NCI-H460 (cell line): Measurements from ENCODE around the gene SYNM. TPM values are rescaled to one million over a fixed set of nuclear protein-coding genes. Genes with fewer than 3 reads are reported as not detected.
"Not testable (repeated sequence)": the region's sequence is repeated elsewhere in the genome, so short reads cannot be mapped to it uniquely, and the experiment has no call there.

Experiments used
- DNase-seq: peaks from one replicate; pipeline ENCODE4 v3.0.0-alpha.2; 2016; ENCODE audit warnings: low read depth; ENCODE audit errors: extremely low read depth
- polyA plus RNA-seq: library from polyadenylated mRNA; depleted of rRNA; stranded (reverse); fragments of >200 nt; gene quantifications from 2 replicates; pipeline ENCODE4 v1.2.3, GENCODE V29; 2014; cell fraction: nucleus; rRNA removed
- total RNA-seq: library from RNA; depleted of rRNA; stranded (reverse); fragments of >200 nt; shearing (Covaris generic); gene quantifications from 2 replicates; pipeline ENCODE4 v1.2.3, GENCODE V29; 2014; rRNA removed

Gene SYNM, protein sequence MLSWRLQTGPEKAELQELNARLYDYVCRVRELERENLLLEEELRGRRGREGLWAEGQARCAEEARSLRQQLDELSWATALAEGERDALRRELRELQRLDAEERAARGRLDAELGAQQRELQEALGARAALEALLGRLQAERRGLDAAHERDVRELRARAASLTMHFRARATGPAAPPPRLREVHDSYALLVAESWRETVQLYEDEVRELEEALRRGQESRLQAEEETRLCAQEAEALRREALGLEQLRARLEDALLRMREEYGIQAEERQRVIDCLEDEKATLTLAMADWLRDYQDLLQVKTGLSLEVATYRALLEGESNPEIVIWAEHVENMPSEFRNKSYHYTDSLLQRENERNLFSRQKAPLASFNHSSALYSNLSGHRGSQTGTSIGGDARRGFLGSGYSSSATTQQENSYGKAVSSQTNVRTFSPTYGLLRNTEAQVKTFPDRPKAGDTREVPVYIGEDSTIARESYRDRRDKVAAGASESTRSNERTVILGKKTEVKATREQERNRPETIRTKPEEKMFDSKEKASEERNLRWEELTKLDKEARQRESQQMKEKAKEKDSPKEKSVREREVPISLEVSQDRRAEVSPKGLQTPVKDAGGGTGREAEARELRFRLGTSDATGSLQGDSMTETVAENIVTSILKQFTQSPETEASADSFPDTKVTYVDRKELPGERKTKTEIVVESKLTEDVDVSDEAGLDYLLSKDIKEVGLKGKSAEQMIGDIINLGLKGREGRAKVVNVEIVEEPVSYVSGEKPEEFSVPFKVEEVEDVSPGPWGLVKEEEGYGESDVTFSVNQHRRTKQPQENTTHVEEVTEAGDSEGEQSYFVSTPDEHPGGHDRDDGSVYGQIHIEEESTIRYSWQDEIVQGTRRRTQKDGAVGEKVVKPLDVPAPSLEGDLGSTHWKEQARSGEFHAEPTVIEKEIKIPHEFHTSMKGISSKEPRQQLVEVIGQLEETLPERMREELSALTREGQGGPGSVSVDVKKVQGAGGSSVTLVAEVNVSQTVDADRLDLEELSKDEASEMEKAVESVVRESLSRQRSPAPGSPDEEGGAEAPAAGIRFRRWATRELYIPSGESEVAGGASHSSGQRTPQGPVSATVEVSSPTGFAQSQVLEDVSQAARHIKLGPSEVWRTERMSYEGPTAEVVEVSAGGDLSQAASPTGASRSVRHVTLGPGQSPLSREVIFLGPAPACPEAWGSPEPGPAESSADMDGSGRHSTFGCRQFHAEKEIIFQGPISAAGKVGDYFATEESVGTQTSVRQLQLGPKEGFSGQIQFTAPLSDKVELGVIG (N-terminal part only)
- 12.1 and 15.1 TPM in 2 replicates for total RNA-seq
- 21.6 and 30.7 TPM in 2 replicates for polyA plus RNA-seq

GRCh38 chr15:99104788-99105513 is at the start of gene SYNM:
TSS of gene SYNM (plus strand) at chr15:99105080. CDS start at chr15:99105200, 120 bp downstream.
- peak; percentile 85 for DNase-seq

- DNase-seq: no peak
These were observed 49.2 kb upstream of the SYNM start for GRCh38 chr15:99055555-99056134.

- no peak for DNase-seq
These were observed 47.9 kb upstream of the SYNM start for GRCh38 chr15:99057020-99057419.

DNA sequence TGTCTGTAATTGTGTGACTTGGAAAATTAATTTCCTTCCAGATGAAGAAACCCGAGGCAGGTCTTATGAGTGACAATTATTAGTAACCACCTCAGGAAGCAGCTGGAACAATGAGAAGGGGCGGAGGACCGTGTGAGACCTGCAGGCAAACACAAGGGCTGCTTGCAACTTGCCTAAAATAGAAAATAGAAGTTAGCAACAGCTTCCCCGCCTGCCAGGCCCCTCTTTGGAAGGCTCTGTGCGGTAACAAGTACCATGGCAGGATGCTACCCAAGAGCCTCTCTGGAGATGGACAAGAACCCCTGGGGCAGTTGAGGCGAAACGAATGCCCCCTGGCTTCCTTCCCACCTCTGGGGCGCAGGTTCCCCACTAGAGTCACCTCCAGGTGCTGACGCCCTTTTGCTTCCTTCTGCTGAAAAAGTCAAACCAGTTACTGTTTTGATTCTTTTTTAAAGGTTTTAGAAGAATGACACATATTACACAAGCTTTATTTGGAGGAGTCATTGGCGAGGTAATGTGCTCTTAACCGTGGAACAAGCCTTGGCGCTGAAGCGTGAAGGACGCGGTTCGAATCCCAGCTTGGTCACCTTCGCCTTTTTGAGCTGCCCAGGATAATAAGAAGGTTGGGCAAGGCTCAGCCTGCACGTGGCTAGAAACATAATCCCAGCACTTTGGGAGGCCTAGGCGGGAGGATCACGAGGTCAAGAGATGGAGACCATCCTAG is 47.0 kb upstream of the SYNM start:
- no peak for DNase-seq

DNA sequence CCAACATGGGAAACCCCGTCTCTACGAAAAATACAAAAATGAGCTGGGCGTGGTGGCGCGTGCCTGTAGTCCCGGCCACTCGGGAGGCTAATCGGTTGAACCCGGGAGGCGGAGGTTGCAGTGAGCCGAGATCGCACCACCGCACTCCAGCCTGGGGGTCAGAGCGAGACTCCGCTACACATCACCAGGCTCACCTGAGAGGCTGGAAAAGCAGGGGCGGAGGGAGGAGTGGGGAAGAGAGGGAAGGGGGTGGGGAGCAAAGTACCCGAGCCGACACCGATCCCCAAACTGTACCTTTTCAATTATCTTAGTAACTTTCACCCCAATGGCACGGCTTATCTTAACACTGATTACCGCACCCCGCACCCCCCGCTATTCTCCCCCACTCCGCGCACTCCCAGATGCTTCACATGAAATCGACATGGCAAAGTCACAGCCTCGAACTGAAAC is 46.4 kb upstream of the SYNM start:
- DNase-seq: no peak

DNA sequence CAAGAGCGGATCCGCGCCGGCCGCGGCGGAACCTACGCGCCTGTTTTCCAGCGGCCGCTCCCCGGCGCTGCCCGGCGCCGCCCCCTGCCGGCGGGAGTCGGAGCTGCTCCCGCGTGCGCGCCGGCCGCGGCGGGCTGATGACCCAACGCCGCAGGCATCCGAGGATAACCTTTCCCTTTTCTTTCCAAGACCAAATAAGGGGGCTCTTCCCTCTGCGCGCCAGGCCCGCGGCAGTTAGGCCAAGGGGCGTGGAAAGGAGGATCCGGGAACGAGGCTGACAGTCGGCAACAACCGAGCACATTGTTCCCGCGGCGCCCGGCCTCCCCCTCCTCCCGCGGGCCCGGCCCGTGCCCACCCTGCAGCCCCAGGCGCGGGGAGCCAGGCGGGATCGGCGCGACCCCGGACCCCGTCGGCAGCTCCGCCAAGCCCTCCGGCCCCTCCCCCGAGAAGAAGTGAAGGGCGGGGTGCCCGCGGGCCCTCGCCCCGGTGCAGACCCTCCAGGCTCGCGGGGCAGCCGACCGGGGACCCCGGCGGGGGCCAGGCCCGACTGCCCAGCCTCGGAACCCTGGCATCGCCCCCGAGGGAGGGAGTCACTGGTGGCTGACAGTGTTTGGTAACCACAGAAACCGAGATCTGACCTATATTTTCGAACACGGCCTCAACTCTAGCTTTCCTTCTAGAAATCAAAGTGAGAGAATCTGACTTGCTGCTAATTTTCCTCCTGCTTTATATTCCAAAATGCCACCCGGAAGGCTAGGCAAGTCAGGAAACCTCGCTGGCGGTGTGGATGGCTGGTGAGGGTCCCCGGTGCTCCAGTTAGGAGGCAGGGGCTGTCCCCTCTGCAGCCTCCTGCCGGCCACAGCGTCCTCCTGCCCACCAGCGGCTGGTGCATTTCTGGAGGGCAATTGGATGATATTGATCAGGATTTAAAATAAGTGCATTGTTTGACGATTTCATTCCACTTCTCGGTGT is 45.6 kb upstream of the SYNM start:
- DNase-seq: peak; percentile 53

DNA sequence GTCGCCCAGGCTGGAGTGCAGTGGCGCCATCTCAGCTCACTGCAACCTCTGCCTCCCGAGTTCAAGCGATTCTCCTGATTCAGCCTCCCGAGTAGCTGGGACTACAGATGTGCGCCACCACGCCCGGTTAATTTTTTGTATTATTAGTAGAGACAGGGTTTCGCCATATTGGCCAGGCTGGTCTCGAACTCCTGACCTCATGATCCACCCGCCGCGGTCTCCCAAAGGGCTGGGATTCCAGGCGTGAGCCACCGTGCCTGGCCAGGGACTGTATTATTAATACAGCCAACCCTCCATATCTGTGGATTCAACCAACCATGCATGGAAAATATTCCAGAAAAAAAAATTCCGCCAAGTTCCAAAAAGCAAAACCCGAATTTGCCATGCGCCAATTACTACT is 44.7 kb upstream of the SYNM start:
- not testable (repeated sequence) for DNase-seq

GRCh38 chr15:99062226-99062625 is 42.7 kb upstream of the SYNM start:
- no peak for DNase-seq

DNA sequence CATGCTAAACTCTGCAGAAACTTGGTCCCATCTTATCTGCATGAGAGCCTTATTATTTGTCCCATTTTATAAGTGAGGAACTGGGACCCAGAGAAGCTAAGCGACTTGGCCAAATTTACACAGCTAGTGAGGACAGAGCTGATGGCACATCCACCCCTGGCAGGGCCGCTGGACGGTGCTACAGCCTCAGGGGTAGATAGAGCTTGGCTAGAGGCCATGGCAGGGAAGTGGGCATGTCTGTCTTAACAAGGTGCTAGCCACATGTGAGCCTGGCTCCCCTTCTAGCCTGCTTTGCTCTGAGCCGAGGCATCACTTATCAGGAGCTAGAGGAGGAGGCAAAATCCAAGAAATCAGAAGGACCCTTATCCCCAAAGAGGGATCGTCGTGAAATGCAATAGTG is 36.7 kb upstream of the SYNM start:
- no peak for DNase-seq

DNA sequence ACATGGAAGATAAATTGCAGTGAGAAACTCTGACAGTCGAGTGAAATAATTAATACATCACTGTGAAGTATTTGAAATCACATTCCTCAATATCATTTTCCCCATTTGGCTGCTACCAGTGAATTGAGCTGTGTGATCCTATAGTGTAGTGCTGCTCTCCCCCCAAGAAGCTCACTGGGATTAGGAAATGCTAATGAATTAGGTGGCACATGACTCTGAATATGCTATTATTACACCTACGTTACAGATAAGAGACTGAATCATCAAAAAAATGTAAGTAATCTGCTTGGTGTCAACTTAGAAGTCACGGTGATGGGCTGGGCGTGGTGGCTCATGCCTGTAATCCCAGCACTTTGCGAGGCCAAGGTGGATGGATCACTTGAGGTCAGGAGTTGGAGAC is 34.7 kb upstream of the SYNM start:
- no peak for DNase-seq

DNA sequence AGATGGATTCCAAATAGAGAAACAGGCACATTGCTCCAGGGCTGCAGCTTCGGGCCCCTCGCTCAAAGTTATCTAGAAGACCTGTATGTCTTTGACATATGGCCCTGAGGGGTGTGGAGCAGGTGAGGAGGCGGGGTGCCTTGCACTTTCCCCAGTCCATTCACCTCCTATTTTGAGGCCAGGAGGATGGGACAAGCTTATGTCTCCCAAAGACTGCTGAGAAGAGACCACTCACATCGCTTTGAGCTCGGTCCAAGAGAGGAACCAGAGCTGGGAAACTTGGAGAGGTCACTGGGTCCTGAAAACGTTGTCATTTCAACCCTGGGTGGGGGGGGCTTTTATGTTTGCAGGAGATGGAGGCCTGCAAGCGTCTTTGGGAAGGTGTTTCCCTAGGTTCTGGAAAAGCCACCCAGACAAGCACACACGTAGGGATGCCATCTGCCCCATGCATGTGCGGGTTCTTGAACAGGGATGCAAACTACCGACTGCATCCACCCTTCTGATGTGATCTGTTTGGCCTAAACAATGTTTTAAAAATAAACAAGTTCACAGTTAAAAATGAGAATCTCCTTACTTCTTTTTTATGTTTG is 33.7 kb upstream of the SYNM start:
- no peak for DNase-seq

DNA sequence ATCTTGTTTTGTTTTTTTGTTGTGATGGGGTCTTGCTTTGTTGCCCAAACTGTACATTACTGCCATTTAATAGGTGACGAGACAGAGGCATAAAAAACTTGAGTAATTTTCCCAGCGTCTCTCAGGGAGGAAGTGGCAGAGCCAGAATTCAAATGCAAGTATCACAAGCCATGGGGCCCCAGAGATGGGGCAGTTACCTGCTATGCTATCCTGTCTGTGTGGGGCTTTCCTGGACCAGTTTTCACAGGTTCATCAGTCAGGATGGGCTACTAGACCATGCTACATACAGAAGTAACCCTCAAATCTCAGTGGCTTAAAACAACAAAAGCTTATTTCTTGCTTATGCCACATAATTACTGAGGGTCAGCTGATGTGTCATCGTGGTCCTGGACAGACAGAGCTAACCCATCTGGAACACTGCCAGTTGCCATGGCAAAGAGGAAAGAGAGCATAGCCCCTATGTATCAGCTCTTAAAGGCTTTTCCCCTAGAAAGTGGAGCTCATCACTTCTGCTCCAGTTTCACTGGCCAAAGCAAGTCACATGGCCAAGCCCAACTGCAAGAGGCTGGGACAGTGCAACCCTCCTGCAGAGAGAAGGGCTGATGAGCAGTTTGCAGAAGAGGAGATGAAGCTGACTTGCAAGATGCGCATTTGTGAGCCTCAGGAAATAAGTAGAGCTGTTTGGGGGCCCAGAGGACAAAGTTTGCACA is 31.7 kb upstream of the SYNM start:
- DNase-seq: no peak

DNA sequence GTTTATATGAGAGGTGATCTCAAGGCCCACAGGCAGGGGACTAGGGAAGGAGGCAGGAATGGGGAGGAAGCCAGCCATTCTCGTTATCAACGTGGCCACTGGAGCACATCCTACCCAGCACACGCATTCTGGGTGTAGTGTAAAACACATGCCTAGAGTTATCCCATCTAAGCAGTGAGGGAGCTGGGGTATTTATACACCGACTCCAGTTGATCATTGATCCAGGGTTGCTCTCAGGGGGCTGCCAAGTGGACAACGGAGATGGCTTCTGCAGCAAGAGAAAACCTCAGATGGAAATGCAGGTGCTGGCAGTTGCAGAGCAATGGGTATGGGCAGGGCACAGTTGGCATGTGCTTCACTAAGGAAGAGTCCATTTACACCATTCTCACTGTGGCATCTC is 30.4 kb upstream of the SYNM start:
- no peak for DNase-seq

- not testable (repeated sequence) for DNase-seq
These were observed 29.7 kb upstream of the SYNM start for GRCh38 chr15:99075059-99075652.

DNA sequence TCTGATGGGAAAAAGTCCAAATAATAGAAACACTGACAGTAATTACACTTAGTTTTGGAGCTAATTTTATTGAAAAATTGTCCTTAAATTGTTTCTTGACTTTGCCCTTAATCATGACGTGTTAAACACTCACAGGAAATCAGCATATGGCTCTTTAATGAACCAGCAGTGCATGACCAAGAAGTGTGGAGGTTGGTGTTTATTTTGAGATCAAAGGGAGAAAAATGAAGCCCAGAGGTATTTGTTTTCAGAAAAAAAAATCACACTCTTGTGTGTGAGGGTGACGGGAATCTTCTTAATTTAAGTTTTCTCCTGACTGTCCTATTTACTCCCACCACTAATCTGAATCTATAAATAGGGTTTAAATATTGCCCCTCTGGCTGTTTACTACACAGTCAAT is 28.8 kb upstream of the SYNM start:
- DNase-seq: no peak

- DNase-seq: peak; percentile 78
These were observed 28.1 kb upstream of the SYNM start for GRCh38 chr15:99076555-99077308.
